ENCODE data around the gene DCAF6.

DCAF6 gene

GRCh38 chr1:168084396-168085231, 148.1 kb downstream of the DCAF6 start:
- peak; percentile 71 for DNase-seq (ENCODE audit: insufficient read length, low spot score)
- TF ChIP-seq SPI1 (IDR thresholded peaks at IDR 0.05; ENCODE audit: low read depth, low read length) (peak; percentile 41; the same call in 1 of the 2 replicates), POLR2AphosphoS5 (IDR thresholded peaks at IDR 0.05; ENCODE audit: low read depth, low read length) (no peak)
- FAIRE-seq, result peak; percentile 66

GRCh38 chr1:168085401-168085872, 149.0 kb downstream of the DCAF6 start:
- FAIRE-seq (no peak), DNase-seq (ENCODE audit: insufficient read length, low spot score) (no peak)
- TF ChIP-seq POLR2A (IDR thresholded peaks at IDR 0.05; ENCODE audit: low read depth, low read length) (no peak), PAX5 (IDR thresholded peaks at IDR 0.05; ENCODE audit: insufficient read depth, low read length, severe bottlenecking) (no peak), SPI1 (IDR thresholded peaks at IDR 0.05; ENCODE audit: low read depth, low read length) (no peak), POLR2AphosphoS5 (IDR thresholded peaks at IDR 0.05; ENCODE audit: low read depth, low read length) (no peak), POU2F2 (IDR thresholded peaks at IDR 0.05; ENCODE audit: low read depth, low read length) (no peak), TAF1 (IDR thresholded peaks at IDR 0.05; ENCODE audit: low read depth, low read length) (no peak)

GRCh38 chr1:168086438-168086837, 150.0 kb downstream of the DCAF6 start:
- TF ChIP-seq POU2F2 (IDR thresholded peaks at IDR 0.05; ENCODE audit: low read depth, low read length) (no peak), PAX5 (IDR thresholded peaks at IDR 0.05; ENCODE audit: insufficient read depth, low read length, severe bottlenecking) (no peak), POLR2AphosphoS5 (IDR thresholded peaks at IDR 0.05; ENCODE audit: low read depth, low read length) (no peak), TAF1 (IDR thresholded peaks at IDR 0.05; ENCODE audit: low read depth, low read length) (no peak), SPI1 (IDR thresholded peaks at IDR 0.05; ENCODE audit: low read depth, low read length) (no peak), POLR2A (IDR thresholded peaks at IDR 0.05; ENCODE audit: low read depth, low read length) (no peak)
- no peak for DNase-seq (ENCODE audit: insufficient read length, low spot score)
- no peak for FAIRE-seq

- TF ChIP-seq POU2F2 (IDR thresholded peaks at IDR 0.05; ENCODE audit: low read depth, low read length), result no peak
- no peak for TF ChIP-seq PAX5 (IDR thresholded peaks at IDR 0.05; ENCODE audit: insufficient read depth, low read length, severe bottlenecking)
- TF ChIP-seq POLR2AphosphoS5 (IDR thresholded peaks at IDR 0.05; ENCODE audit: low read depth, low read length), result no peak
- DNase-seq (ENCODE audit: insufficient read length, low spot score), result no peak
- FAIRE-seq, result no peak
Observed at GRCh38 chr1:168087696-168088095, 151.2 kb downstream of the DCAF6 start.

GRCh38 chr1:168088511-168089325, 152.2 kb downstream of the DCAF6 start:
- TF ChIP-seq POLR2A (IDR thresholded peaks at IDR 0.05; ENCODE audit: low read depth, low read length), result no peak
- DNase-seq (ENCODE audit: insufficient read length, low spot score) (no peak), FAIRE-seq (no peak)

- no peak for FAIRE-seq
Observed at GRCh38 chr1:168089326-168089978, 153.0 kb downstream of the DCAF6 start.

GRCh38 chr1:168089979-168090337, 153.5 kb downstream of the DCAF6 start:
- TF ChIP-seq TAF1 (IDR thresholded peaks at IDR 0.05; ENCODE audit: low read depth, low read length) (no peak), POLR2AphosphoS5 (IDR thresholded peaks at IDR 0.05; ENCODE audit: low read depth, low read length) (no peak), POLR2A (IDR thresholded peaks at IDR 0.05; ENCODE audit: low read depth, low read length) (no peak), PAX5 (IDR thresholded peaks at IDR 0.05; ENCODE audit: insufficient read depth, low read length, severe bottlenecking) (no peak), SPI1 (IDR thresholded peaks at IDR 0.05; ENCODE audit: low read depth, low read length) (no peak), POU2F2 (IDR thresholded peaks at IDR 0.05; ENCODE audit: low read depth, low read length) (no peak)
- FAIRE-seq (no peak), DNase-seq (ENCODE audit: insufficient read length, low spot score) (no peak)

More at GRCh38 chr1:168089326-168089978, 153.0 kb downstream of the DCAF6 start:
- no peak for DNase-seq (ENCODE audit: insufficient read length, low spot score)
- no peak for TF ChIP-seq TAF1 (IDR thresholded peaks at IDR 0.05; ENCODE audit: low read depth, low read length)
- TF ChIP-seq POLR2A (IDR thresholded peaks at IDR 0.05; ENCODE audit: low read depth, low read length), result no peak
- no peak for TF ChIP-seq POU2F2 (IDR thresholded peaks at IDR 0.05; ENCODE audit: low read depth, low read length)

GRCh38 chr1:168090395-168090794, 153.9 kb downstream of the DCAF6 start:
- no peak for DNase-seq (ENCODE audit: insufficient read length, low spot score)
- TF ChIP-seq SPI1 (IDR thresholded peaks at IDR 0.05; ENCODE audit: low read depth, low read length), result no peak
- no peak for TF ChIP-seq POU2F2 (IDR thresholded peaks at IDR 0.05; ENCODE audit: low read depth, low read length)
- no peak for TF ChIP-seq POLR2AphosphoS5 (IDR thresholded peaks at IDR 0.05; ENCODE audit: low read depth, low read length)
- no peak for TF ChIP-seq POLR2A (IDR thresholded peaks at IDR 0.05; ENCODE audit: low read depth, low read length)
- TF ChIP-seq PAX5 (IDR thresholded peaks at IDR 0.05; ENCODE audit: insufficient read depth, low read length, severe bottlenecking), result no peak
- no peak for TF ChIP-seq TAF1 (IDR thresholded peaks at IDR 0.05; ENCODE audit: low read depth, low read length)
- FAIRE-seq, result no peak

- no peak for FAIRE-seq
- no peak for DNase-seq (ENCODE audit: insufficient read length, low spot score)
- TF ChIP-seq TAF1 (IDR thresholded peaks at IDR 0.05; ENCODE audit: low read depth, low read length) (no peak), POU2F2 (IDR thresholded peaks at IDR 0.05; ENCODE audit: low read depth, low read length) (no peak), POLR2AphosphoS5 (IDR thresholded peaks at IDR 0.05; ENCODE audit: low read depth, low read length) (no peak), SPI1 (IDR thresholded peaks at IDR 0.05; ENCODE audit: low read depth, low read length) (no peak), PAX5 (IDR thresholded peaks at IDR 0.05; ENCODE audit: insufficient read depth, low read length, severe bottlenecking) (no peak), POLR2A (IDR thresholded peaks at IDR 0.05; ENCODE audit: low read depth, low read length) (no peak)
Observed at GRCh38 chr1:168091063-168091462, 154.6 kb downstream of the DCAF6 start.
